ENCODE measurements around the gene HECTD4.
"Not testable (repeated sequence)": the region's sequence is repeated elsewhere in the genome, so short reads cannot be mapped to it uniquely, and the experiment has no call there.

The HECTD4 gene

GRCh38 chr12:112160611-112161010 is 221.6 kb downstream of the HECTD4 start:
- H3K36me3 ChIP-seq (ENCODE audit: control insufficient read depth, insufficient read depth, low read length): no peaks in the 10 kb centered on the region
- H3K9me3 ChIP-seq (ENCODE audit: control insufficient read depth, low read length): no peaks in the 10 kb centered on the region
- H3K27me3 ChIP-seq (ENCODE audit: control insufficient read depth, insufficient read depth, low read length): no peaks in the 10 kb centered on the region
- H3K4me2 ChIP-seq (ENCODE audit: low read length): no peak overlapping the region
- H2AFZ ChIP-seq: no peak overlapping the region
- H3K9ac ChIP-seq: no peak overlapping the region
- TF ChIP-seq CTCF (IDR thresholded peaks at IDR 0.05): no peak
- no peak overlapping the region for H3K27ac ChIP-seq
- H3K79me2 ChIP-seq: no peaks in the 10 kb centered on the region
- no peak overlapping the region for H3K4me3 ChIP-seq (ENCODE audit: low read depth, low read length)
- no peaks in the 10 kb centered on the region for H3K4me1 ChIP-seq

GRCh38 chr12:112159146-112159541 is 223.1 kb downstream of the HECTD4 start:
- H3K4me2 ChIP-seq (ENCODE audit: low read length): no peak overlapping the region
- H3K27ac ChIP-seq: no peak overlapping the region
- H3K9me3 ChIP-seq (ENCODE audit: control insufficient read depth, low read length): no peaks in the 10 kb centered on the region
- H3K4me3 ChIP-seq (ENCODE audit: low read depth, low read length): no peak overlapping the region
- no peak overlapping the region for H3K9ac ChIP-seq
- no peaks in the 10 kb centered on the region for H3K79me2 ChIP-seq
- H3K4me1 ChIP-seq: no peaks in the 10 kb centered on the region
- H2AFZ ChIP-seq: no peak overlapping the region
- no peaks in the 10 kb centered on the region for H3K36me3 ChIP-seq (ENCODE audit: control insufficient read depth, insufficient read depth, low read length)
- no peak for TF ChIP-seq CTCF (IDR thresholded peaks at IDR 0.05)
- H3K27me3 ChIP-seq (ENCODE audit: control insufficient read depth, insufficient read depth, low read length): no peaks in the 10 kb centered on the region

GRCh38 chr12:112158461-112159145 is 223.6 kb downstream of the HECTD4 start:
- H3K27me3 ChIP-seq (ENCODE audit: control insufficient read depth, insufficient read depth, low read length); H3K9ac ChIP-seq; H3K27ac ChIP-seq; H3K4me3 ChIP-seq (ENCODE audit: low read depth, low read length); H3K4me2 ChIP-seq (ENCODE audit: low read length); H3K36me3 ChIP-seq (ENCODE audit: control insufficient read depth, insufficient read depth, low read length); H3K4me1 ChIP-seq; H3K79me2 ChIP-seq; H2AFZ ChIP-seq; H3K9me3 ChIP-seq (ENCODE audit: control insufficient read depth, low read length): not testable (repeated sequence)

GRCh38 chr12:112153893-112154219 is 228.4 kb downstream of the HECTD4 start:
- Histone ChIP-seq H3K36me3 (ENCODE audit: control insufficient read depth, insufficient read depth, low read length) (no peaks in the 10 kb centered on the region), H3K9me3 (ENCODE audit: control insufficient read depth, low read length) (no peaks in the 10 kb centered on the region), H3K4me1 (no peaks in the 10 kb centered on the region), H3K27me3 (ENCODE audit: control insufficient read depth, insufficient read depth, low read length) (no peaks in the 10 kb centered on the region), H3K4me3 (ENCODE audit: low read depth, low read length) (no peak overlapping the region), H3K79me2 (no peaks in the 10 kb centered on the region), H3K27ac (no peak overlapping the region), H3K4me2 (ENCODE audit: low read length) (no peak overlapping the region), H2AFZ (no peak overlapping the region), H3K9ac (no peak overlapping the region)
- TF ChIP-seq CTCF (IDR thresholded peaks at IDR 0.05): no peak

- H3K27me3 ChIP-seq (ENCODE audit: control insufficient read depth, insufficient read depth, low read length): no peaks in the 10 kb centered on the region
- H3K79me2 ChIP-seq: peaks cover 1% of the 10 kb centered on the region
- no peaks in the 10 kb centered on the region for H3K36me3 ChIP-seq (ENCODE audit: control insufficient read depth, insufficient read depth, low read length)
- H3K4me1 ChIP-seq: no peaks in the 10 kb centered on the region
- H3K4me2 ChIP-seq (ENCODE audit: low read length): no peak overlapping the region
- no peak overlapping the region for H3K4me3 ChIP-seq (ENCODE audit: low read depth, low read length)
- TF ChIP-seq CTCF (IDR thresholded peaks at IDR 0.05): no peak
- H3K9me3 ChIP-seq (ENCODE audit: control insufficient read depth, low read length): no peaks in the 10 kb centered on the region
- no peak overlapping the region for H3K27ac ChIP-seq
- no peak overlapping the region for H3K9ac ChIP-seq
- H2AFZ ChIP-seq: no peak overlapping the region
Observed at GRCh38 chr12:112153181-112153892, 228.9 kb downstream of the HECTD4 start.

Measured in parathyroid adenoma (tissue), 2 donors.